ENCODE data around the gene ATXN1.
"Not testable (repeated sequence)": the region's sequence is repeated elsewhere in the genome, so short reads cannot be mapped to it uniquely, and the experiment has no call there.

Gene ATXN1

DNA sequence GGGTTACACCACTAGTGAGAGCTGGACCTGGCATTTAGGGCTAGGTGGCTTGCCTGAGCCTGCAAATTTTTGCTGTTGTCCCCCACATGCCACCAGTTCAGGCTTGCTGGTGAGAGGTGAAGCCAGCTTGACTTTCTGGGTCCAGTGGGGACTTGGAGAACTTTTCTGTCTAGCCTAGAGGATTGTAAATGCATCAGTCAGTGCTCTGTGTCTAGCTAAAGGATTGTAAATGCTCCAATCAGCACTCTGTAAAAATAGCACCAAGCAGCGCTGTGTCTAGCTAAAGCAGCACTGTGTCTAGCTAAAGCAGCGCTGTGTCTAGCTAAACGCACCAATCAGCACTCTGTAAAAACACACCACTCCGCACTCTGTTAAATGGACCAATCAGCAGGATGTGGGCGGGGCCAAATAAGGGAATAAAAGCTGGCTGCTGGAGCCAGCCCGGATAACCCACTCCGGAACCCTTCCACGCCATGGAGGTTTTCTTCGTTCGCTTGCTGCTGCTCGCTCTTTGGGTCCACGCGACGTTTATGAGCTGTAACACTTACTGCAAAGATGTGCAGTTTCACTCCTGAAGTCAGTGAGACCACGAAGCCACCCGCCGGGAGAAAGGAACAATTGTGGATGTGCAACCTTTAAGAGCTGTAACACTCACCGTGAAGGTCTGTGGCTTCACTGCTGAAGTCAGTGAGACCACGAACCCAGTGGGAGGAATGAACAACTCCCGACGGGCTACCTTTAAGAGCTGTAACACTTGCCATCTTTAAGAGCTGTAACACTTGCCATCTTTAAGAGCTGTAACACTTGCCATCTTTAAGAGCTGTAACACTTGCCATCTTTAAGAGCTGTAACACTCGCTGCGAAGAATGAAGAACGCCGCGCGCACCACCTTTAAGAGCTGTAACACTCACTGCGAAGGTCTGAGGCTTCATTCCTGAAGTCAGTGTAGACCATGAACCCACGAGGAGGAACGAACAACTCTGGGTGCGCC is 495.6 kb downstream of the ATXN1 start:
- no peak overlapping the region for H3K27ac ChIP-seq
- H3K4me2 ChIP-seq (ENCODE audit: low read length): no peak overlapping the region
- no peaks in the 10 kb centered on the region for H3K79me2 ChIP-seq
- H3K4me1 ChIP-seq: no peaks in the 10 kb centered on the region
- no peaks in the 10 kb centered on the region for H3K27me3 ChIP-seq (ENCODE audit: control insufficient read depth, insufficient read depth, low read length)
- no peak overlapping the region for H3K4me3 ChIP-seq (ENCODE audit: low read depth, low read length)
- no peak overlapping the region for H3K9ac ChIP-seq
- no peaks in the 10 kb centered on the region for H3K36me3 ChIP-seq (ENCODE audit: control insufficient read depth, insufficient read depth, low read length)
- no peak for TF ChIP-seq CTCF (IDR thresholded peaks at IDR 0.05)
- H3K9me3 ChIP-seq (ENCODE audit: control insufficient read depth, low read length): no peaks in the 10 kb centered on the region
- H2AFZ ChIP-seq: no peak overlapping the region

DNA sequence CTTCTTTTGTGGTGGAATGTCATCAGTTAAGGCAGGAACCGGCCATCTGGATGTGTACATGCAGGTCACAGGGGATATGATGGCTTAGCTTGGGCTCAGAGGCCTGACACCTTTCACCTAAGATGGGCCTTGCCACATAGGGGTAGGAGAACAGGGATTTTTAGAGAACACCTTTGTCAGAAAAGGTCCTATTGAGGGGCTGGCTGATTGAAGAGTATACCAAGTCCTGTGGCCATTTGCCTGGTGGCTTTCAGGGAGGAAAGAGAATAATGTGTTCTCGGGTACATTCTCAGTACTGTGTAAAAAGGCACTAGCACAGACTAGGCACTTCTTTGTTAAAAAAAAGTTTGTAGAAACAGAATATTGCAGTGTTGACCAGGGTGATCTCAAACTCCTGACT is 496.5 kb downstream of the ATXN1 start:
- TF ChIP-seq CTCF (IDR thresholded peaks at IDR 0.05): no peak
- Histone ChIP-seq H3K27me3 (ENCODE audit: control insufficient read depth, insufficient read depth, low read length) (no peaks in the 10 kb centered on the region), H3K9ac (no peak overlapping the region), H3K9me3 (ENCODE audit: control insufficient read depth, low read length) (no peaks in the 10 kb centered on the region), H3K4me3 (ENCODE audit: low read depth, low read length) (no peak overlapping the region), H3K36me3 (ENCODE audit: control insufficient read depth, insufficient read depth, low read length) (no peaks in the 10 kb centered on the region), H3K79me2 (no peaks in the 10 kb centered on the region), H3K4me2 (ENCODE audit: low read length) (no peak overlapping the region), H2AFZ (no peak overlapping the region), H3K4me1 (no peaks in the 10 kb centered on the region), H3K27ac (no peak overlapping the region)

GRCh38 chr6:16263464-16264099 is 497.7 kb downstream of the ATXN1 start:
- not testable (repeated sequence) for H3K36me3 ChIP-seq (ENCODE audit: control insufficient read depth, insufficient read depth, low read length); H3K27me3 ChIP-seq (ENCODE audit: control insufficient read depth, insufficient read depth, low read length); H3K4me1 ChIP-seq; H3K4me2 ChIP-seq (ENCODE audit: low read length); H3K9me3 ChIP-seq (ENCODE audit: control insufficient read depth, low read length); H3K27ac ChIP-seq; H2AFZ ChIP-seq; H3K79me2 ChIP-seq; H3K9ac ChIP-seq; H3K4me3 ChIP-seq (ENCODE audit: low read depth, low read length)

- not testable (repeated sequence) for H3K9me3 ChIP-seq (ENCODE audit: control insufficient read depth, low read length); H3K79me2 ChIP-seq; H3K27ac ChIP-seq; H3K27me3 ChIP-seq (ENCODE audit: control insufficient read depth, insufficient read depth, low read length); H3K4me1 ChIP-seq; H3K4me2 ChIP-seq (ENCODE audit: low read length); H3K9ac ChIP-seq; H2AFZ ChIP-seq; H3K36me3 ChIP-seq (ENCODE audit: control insufficient read depth, insufficient read depth, low read length); H3K4me3 ChIP-seq (ENCODE audit: low read depth, low read length)
These were observed 498.5 kb downstream of the ATXN1 start for GRCh38 chr6:16262773-16263172.

DNA sequence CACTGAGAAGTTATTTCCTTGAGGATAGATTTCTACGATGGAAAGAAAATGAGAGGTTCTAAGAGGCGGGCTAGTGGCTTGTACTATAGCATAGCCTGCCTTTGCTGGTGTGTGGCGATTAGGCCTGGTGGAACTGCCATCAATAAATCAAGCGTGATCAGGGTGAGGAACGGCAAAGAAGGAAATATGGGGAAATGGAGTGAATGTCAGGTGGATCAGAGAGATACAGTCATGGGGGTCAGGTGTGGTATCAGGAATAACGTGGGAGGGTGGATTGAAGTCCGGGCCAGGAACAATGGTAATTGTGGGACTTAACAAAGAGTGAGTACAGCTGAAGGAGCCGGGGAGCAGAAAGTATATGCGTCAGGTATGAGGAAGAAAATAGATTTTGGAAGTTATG is 500.7 kb downstream of the ATXN1 start:
- not testable (repeated sequence) for H3K36me3 ChIP-seq (ENCODE audit: control insufficient read depth, insufficient read depth, low read length); H3K4me1 ChIP-seq; H3K9me3 ChIP-seq (ENCODE audit: control insufficient read depth, low read length); H3K27me3 ChIP-seq (ENCODE audit: control insufficient read depth, insufficient read depth, low read length); H3K27ac ChIP-seq; H3K4me2 ChIP-seq (ENCODE audit: low read length); H2AFZ ChIP-seq; H3K9ac ChIP-seq; H3K4me3 ChIP-seq (ENCODE audit: low read depth, low read length); H3K79me2 ChIP-seq

DNA sequence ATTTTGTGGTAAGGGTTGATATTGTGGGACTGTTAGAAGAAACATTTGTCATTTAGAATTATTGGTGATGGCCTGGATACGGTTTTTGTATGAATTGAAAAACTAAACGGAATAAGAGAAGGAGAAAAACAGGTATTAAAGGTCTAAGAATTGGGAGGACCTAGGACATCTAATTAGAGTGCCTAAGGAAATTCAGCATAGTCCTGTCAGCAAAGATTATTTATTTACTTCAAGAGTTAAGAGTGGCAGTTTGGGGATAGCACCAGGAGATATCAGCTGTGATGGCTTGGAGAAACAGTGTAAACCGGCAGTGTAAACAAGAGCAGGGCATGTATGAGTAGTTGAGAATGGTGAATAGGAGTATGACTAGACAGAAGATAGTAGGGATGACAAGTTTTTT is 501.7 kb downstream of the ATXN1 start:
- H3K36me3 ChIP-seq (ENCODE audit: control insufficient read depth, insufficient read depth, low read length); H3K27ac ChIP-seq; H3K79me2 ChIP-seq; H2AFZ ChIP-seq; H3K9ac ChIP-seq; H3K9me3 ChIP-seq (ENCODE audit: control insufficient read depth, low read length); H3K4me1 ChIP-seq; H3K27me3 ChIP-seq (ENCODE audit: control insufficient read depth, insufficient read depth, low read length); H3K4me2 ChIP-seq (ENCODE audit: low read length); H3K4me3 ChIP-seq (ENCODE audit: low read depth, low read length): not testable (repeated sequence)
